ENCODE results near the gene FCMR.
"Not testable (repeated sequence)": the region's sequence is repeated elsewhere in the genome, so short reads cannot be mapped to it uniquely, and the experiment has no call there.

FCMR gene

DNA sequence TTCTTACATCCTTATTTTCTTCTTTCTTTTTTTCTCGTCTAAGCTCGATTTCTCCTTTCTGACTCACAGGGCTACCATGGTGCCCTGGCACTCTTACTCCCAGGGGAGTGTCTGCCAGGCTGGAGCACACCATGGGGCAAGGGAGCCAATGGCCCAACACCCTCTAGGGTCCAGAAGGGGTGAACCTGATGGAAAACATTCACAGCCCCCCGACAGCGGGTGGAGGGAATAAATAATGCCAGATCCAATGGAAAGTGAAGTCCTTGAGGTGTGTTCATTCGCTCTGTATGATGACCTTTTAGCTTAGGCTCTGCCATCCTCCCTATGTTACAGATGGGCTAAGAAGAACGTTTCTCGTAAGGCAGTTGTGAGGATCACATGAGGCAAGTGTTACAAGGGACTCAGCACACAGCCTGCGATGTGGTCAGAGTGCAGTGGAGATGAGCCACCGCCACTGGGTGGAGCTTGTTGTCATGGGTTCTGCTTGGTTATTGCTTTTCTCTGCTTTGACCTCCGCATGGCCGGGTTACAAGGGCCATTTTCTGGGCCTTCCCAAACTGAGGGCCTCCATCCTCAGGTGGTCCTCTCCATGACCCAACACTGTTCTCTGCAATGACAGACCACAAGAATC, 3.5 kb upstream of the FCMR start:
- Histone ChIP-seq H3K4me1 (ENCODE audit: low read length) (peaks cover 44% of the 10 kb centered on the region), H3K36me3 (replicated peaks; ENCODE audit: insufficient read depth, low read length) (no peaks in the 10 kb centered on the region), H3K9ac (ENCODE audit: low read length) (no peak overlapping the region), H3K4me3 (ENCODE audit: low read length) (no peak overlapping the region), H3F3A (ENCODE audit: insufficient read depth, low read length) (peaks cover 25% of the 10 kb centered on the region), H3K9me2 (replicated peaks; ENCODE audit: insufficient read depth, low read length) (no peaks in the 10 kb centered on the region), H3K27ac (ENCODE audit: low read length) (no peak overlapping the region), H3K4me2 (ENCODE audit: low read depth, low read length) (no peak overlapping the region), H3K9me3 (replicated peaks; ENCODE audit: insufficient read depth, low read length) (no peaks in the 10 kb centered on the region), H4K20me1 (ENCODE audit: insufficient read depth, low read length) (no peaks in the 10 kb centered on the region), H2AFZ (ENCODE audit: low read length) (no peak overlapping the region), H3K27me3 (replicated peaks; ENCODE audit: insufficient read depth, low read length) (no peaks in the 10 kb centered on the region), H3K79me2 (ENCODE audit: low read length) (peaks cover 16% of the 10 kb centered on the region)
- TF ChIP-seq EZH2 (optimal IDR thresholded peaks at IDR 0.05; ENCODE audit: low read depth, low read length), result no peak
- TF ChIP-seq, protein P1, sequence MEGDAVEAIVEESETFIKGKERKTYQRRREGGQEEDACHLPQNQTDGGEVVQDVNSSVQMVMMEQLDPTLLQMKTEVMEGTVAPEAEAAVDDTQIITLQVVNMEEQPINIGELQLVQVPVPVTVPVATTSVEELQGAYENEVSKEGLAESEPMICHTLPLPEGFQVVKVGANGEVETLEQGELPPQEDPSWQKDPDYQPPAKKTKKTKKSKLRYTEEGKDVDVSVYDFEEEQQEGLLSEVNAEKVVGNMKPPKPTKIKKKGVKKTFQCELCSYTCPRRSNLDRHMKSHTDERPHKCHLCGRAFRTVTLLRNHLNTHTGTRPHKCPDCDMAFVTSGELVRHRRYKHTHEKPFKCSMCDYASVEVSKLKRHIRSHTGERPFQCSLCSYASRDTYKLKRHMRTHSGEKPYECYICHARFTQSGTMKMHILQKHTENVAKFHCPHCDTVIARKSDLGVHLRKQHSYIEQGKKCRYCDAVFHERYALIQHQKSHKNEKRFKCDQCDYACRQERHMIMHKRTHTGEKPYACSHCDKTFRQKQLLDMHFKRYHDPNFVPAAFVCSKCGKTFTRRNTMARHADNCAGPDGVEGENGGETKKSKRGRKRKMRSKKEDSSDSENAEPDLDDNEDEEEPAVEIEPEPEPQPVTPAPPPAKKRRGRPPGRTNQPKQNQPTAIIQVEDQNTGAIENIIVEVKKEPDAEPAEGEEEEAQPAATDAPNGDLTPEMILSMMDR (IDR thresholded peaks at IDR 0.05; ENCODE audit: low read length), result no peak
- TF ChIP-seq EZH2phosphoT487 (IDR thresholded peaks at IDR 0.05; ENCODE audit: low read length), result no peak
- no peak for DNase-seq

DNA sequence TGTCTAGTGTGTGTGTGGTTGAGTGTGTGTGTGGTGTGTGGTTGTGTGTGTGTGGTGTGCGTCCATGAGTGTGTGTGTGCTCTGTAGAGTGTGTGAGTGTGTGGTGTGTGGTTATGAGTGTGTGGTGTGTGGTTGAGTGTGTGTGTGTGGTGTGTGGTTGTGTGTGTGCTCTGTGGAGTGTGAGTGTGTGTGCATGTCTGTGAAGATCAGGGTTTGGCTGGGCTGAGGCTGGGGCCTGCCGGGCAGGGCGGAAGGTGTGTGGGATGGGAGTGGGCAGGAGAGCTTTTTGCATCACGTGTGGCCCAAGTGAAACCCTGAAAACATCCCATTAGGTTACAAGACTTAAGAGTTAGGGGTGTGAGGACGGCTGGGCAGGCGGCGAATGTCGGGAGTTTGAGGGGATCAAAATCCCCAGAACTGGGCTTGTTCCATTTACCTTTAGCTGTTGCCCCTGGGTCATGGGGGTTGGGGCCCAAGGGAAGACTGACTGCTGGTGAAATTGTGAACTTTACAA, 2.9 kb upstream of the FCMR start:
- no peak for DNase-seq
- Histone ChIP-seq H3K9me3 (replicated peaks; ENCODE audit: insufficient read depth, low read length) (no peaks in the 10 kb centered on the region), H3K9ac (ENCODE audit: low read length) (no peak overlapping the region), H3K27me3 (replicated peaks; ENCODE audit: insufficient read depth, low read length) (no peaks in the 10 kb centered on the region), H2AFZ (ENCODE audit: low read length) (no peak overlapping the region), H3K79me2 (ENCODE audit: low read length) (peaks cover 22% of the 10 kb centered on the region), H3K36me3 (replicated peaks; ENCODE audit: insufficient read depth, low read length) (no peaks in the 10 kb centered on the region), H3K4me1 (ENCODE audit: low read length) (peaks cover 44% of the 10 kb centered on the region), H3K9me2 (replicated peaks; ENCODE audit: insufficient read depth, low read length) (no peaks in the 10 kb centered on the region), H3K4me3 (ENCODE audit: low read length) (no peak overlapping the region), H4K20me1 (ENCODE audit: insufficient read depth, low read length) (no peaks in the 10 kb centered on the region), H3K4me2 (ENCODE audit: low read depth, low read length) (no peak overlapping the region), H3F3A (ENCODE audit: insufficient read depth, low read length) (peaks cover 25% of the 10 kb centered on the region), H3K27ac (ENCODE audit: low read length) (no peak overlapping the region)
- TF ChIP-seq EZH2phosphoT487 (IDR thresholded peaks at IDR 0.05; ENCODE audit: low read length), result no peak
- TF ChIP-seq EZH2 (optimal IDR thresholded peaks at IDR 0.05; ENCODE audit: low read depth, low read length), result no peak
- TF ChIP-seq, protein P1 (IDR thresholded peaks at IDR 0.05; ENCODE audit: low read length), result no peak

DNA sequence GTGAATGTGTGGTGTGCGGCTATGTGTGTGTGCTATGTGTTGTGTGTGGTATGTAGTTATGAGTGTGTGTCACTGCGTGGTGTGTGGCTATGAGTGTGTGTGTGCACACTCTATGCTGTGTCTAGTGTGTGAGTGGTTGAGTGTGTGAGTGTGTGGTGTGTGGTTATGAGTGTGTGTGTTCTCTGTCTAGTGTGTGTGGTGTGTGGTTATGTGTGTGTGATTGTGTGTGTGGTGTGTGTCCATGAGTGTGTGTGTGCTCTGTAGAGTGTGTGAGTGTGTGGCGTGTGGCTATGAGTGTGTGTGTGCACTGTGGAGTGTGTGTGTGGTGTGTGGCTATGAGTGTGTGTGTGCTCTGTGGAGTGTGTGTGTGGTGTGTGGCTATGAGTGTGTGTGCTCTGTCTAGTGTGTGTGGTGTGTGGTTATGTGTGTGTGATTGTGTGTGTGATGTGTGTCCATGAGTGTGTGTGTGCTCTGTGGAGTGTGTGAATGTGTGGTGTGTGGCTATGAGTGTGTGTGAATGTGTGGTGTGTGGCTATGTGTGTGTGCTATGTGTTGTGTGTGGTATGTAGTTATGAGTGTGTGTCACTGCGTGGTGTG, 2.3 kb upstream of the FCMR start:
- H3K9ac ChIP-seq (ENCODE audit: low read length); H3K4me3 ChIP-seq (ENCODE audit: low read length); H4K20me1 ChIP-seq (ENCODE audit: insufficient read depth, low read length); DNase-seq; H2AFZ ChIP-seq (ENCODE audit: low read length); H3K36me3 ChIP-seq (replicated peaks; ENCODE audit: insufficient read depth, low read length); H3K27ac ChIP-seq (ENCODE audit: low read length); H3K9me3 ChIP-seq (replicated peaks; ENCODE audit: insufficient read depth, low read length); H3K27me3 ChIP-seq (replicated peaks; ENCODE audit: insufficient read depth, low read length); H3K9me2 ChIP-seq (replicated peaks; ENCODE audit: insufficient read depth, low read length): not testable (repeated sequence)
- Histone ChIP-seq H3F3A (ENCODE audit: insufficient read depth, low read length) (peaks cover 25% of the 10 kb centered on the region), H3K4me1 (ENCODE audit: low read length) (peaks cover 48% of the 10 kb centered on the region), H3K79me2 (ENCODE audit: low read length) (peaks cover 28% of the 10 kb centered on the region), H3K4me2 (ENCODE audit: low read depth, low read length) (peak overlapping the region; percentile 93)
